HCT116 (cell line): ENCODE measurements around the gene BATF2. TPM values are rescaled to one million over a fixed set of nuclear protein-coding genes. Genes with fewer than 3 reads are reported as not detected.

ENCODE experiments used
- ATAC-seq: fragments of 200-7000 bp; cut with Tn5 transposase; 2 replicates; pipeline ENCODE4 v1.9.1; 2020; ENCODE audit warnings: mild to moderate bottlenecking, moderate library complexity
- BruUV-seq: library from RNA; stranded (reverse); fragments of 400-500 nt; replicated peaks from 2 replicates; lab custom pipeline; 2021; lab: Mats Ljungman, UMichigan
- CTCF ChIA-PET: fragments of 300-600 bp; sonication (Branson Sonifier 250); formaldehyde crosslinking; loops from one replicate; lab custom pipeline; 2021; ENCODE audit warnings: antibody characterized with exemption; lab: Charles Lee
- POLR2A ChIA-PET: fragments of 300-600, 350-600 bp; sonication (Branson Sonifier 250); formaldehyde crosslinking; loops from one replicate; lab custom pipeline; 2021; ENCODE audit warnings: antibody characterized with exemption; lab: Charles Lee
- RAD21 ChIA-PET, 2 experiments: fragments of 300-600 bp; sonication (Branson Sonifier 250); formaldehyde crosslinking; loops; one replicate each; lab custom pipeline; 2023; ENCODE audit warnings: low total read pairs in 2 of 2; ENCODE audit not compliant: uncharacterized antibody in 2 of 2, unreplicated experiment in 2 of 2, low non-redundant PET in 1 of 2; lab: Charles Lee
- DNase-seq: peaks from one replicate; pipeline ENCODE4 v3.0.0-alpha.2; 2010; ENCODE audit warnings: low read depth, low spot score
- H2AFZ ChIP-seq: fragments of 200-600 bp; shearing (Covaris generic), sonication (generic); 2 replicates; pipeline ENCODE4 v1.6.1; 2017; ENCODE audit warnings: low read depth, mixed run types, mixed read lengths, antibody characterized with exemption, low read length; ENCODE audit not compliant: poor library complexity, severe bottlenecking
- H3K27ac ChIP-seq: 2 replicates; pipeline ENCODE4 v1.5.1; 2012; ENCODE audit warnings: low read depth, low read length
- H3K27me3 ChIP-seq: fragments of 200-600 bp; sonication (generic); 2 replicates; pipeline ENCODE4 v1.6.1; 2016; ENCODE audit warnings: mixed run types, low read length, mixed read lengths; ENCODE audit not compliant: insufficient read depth
- H3K36me3 ChIP-seq, 2 experiments: fragments of 200-500 bp in 1 of 2; fragments of 200-600 bp in 1 of 2; sonication (Bioruptor generic) in 1 of 2; sonication (generic) in 1 of 2; 2 replicates each; pipeline versions ENCODE4 v1.5.1 to v1.6.1; 2014 to 2016; ENCODE audit warnings: low read length in 2 of 2, inconsistent platforms in 1 of 2, mixed read lengths in 1 of 2, mixed run types in 1 of 2; ENCODE audit not compliant: insufficient read depth in 2 of 2, control insufficient read depth in 1 of 2
- H3K4me1 ChIP-seq, 2 experiments: fragments of 200-600 bp in 1 of 2; sonication (generic) in 1 of 2; 2 replicates each; pipeline versions ENCODE4 v1.5.1 to v1.6.1; 2012 to 2017; ENCODE audit warnings: low read length in 2 of 2, inconsistent platforms in 1 of 2, mild to moderate bottlenecking in 1 of 2, mixed read lengths in 1 of 2, mixed run types in 1 of 2, moderate library complexity in 1 of 2; ENCODE audit not compliant: insufficient read depth in 2 of 2, control insufficient read depth in 1 of 2
- H3K4me2 ChIP-seq: fragments of 200-600 bp; sonication (generic); 2 replicates; pipeline ENCODE4 v1.6.1; 2017; ENCODE audit warnings: mixed run types, low read length, mixed read lengths
- H3K4me3 ChIP-seq, 2 experiments: fragments of 200-600 bp in 1 of 2; sonication (generic) in 1 of 2; replicated peaks in 1 of 2; 2 replicates each; pipeline ENCODE4 v1.5.1; 2011 to 2016; ENCODE audit warnings: low read length in 2 of 2, control low read depth in 1 of 2, low read depth in 1 of 2, mild to moderate bottlenecking in 1 of 2, mixed read lengths in 1 of 2, mixed run types in 1 of 2
- H3K79me2 ChIP-seq: fragments of 200-600 bp; sonication (generic); 2 replicates; pipeline ENCODE4 v1.6.1; 2017; ENCODE audit warnings: mild to moderate bottlenecking, mixed run types, low read length, moderate library complexity, mixed read lengths; ENCODE audit not compliant: insufficient read depth
- H3K9ac ChIP-seq: fragments of 200-600 bp; sonication (generic); 2 replicates; pipeline ENCODE4 v1.6.1; 2016; ENCODE audit warnings: low read length, mixed read lengths
- H3K9me2 ChIP-seq: fragments of 200-600 bp; sonication (generic), shearing (Covaris generic); 2 replicates; pipeline ENCODE4 v1.6.1; 2017; ENCODE audit warnings: mixed run types, mild to moderate bottlenecking, moderate library complexity; ENCODE audit not compliant: insufficient read depth
- H3K9me3 ChIP-seq, 2 experiments: fragments of 200-500 bp in 1 of 2; fragments of 200-600 bp in 1 of 2; sonication (Bioruptor generic) in 1 of 2; sonication (generic) in 1 of 2; 2 replicates each; pipeline ENCODE4 v1.6.1; 2014 to 2017; ENCODE audit warnings: low read length in 2 of 2, mixed read lengths in 2 of 2, inconsistent platforms in 1 of 2, low read depth in 1 of 2, mild to moderate bottlenecking in 1 of 2, mixed run types in 1 of 2, moderate library complexity in 1 of 2; ENCODE audit not compliant: control insufficient read depth in 1 of 2, insufficient read depth in 1 of 2
- H4K20me1 ChIP-seq: fragments of 200-600 bp; sonication (generic), shearing (Covaris generic); 2 replicates; pipeline ENCODE4 v1.6.1; 2017; ENCODE audit warnings: mixed run types, mild to moderate bottlenecking, moderate library complexity; ENCODE audit not compliant: insufficient read depth
- ATF3 ChIP-seq: IDR thresholded peaks from 2 replicates; pipeline ENCODE4 v1.6.1; 2012
- CEBPB ChIP-seq: IDR thresholded peaks from 2 replicates; pipeline ENCODE4 v1.6.1; 2012; ENCODE audit warnings: low read depth
- ELF1 ChIP-seq: IDR thresholded peaks from 2 replicates; pipeline ENCODE4 v1.6.1; 2012; ENCODE audit warnings: low read depth, borderline replicate concordance
- EZH2 ChIP-seq: fragments of 200-600 bp; sonication (generic); IDR thresholded peaks from 2 replicates; pipeline ENCODE4 v1.6.1; 2017; ENCODE audit warnings: antibody characterized with exemption, mixed run types
- JUND ChIP-seq: IDR thresholded peaks from 2 replicates; pipeline ENCODE4 v1.6.1; 2012
- MAX ChIP-seq: IDR thresholded peaks from 2 replicates; pipeline ENCODE4 v1.6.1; 2012
- SIN3A ChIP-seq: IDR thresholded peaks from 2 replicates; pipeline ENCODE4 v1.6.1; 2012; ENCODE audit warnings: low read depth
- YY1 ChIP-seq: IDR thresholded peaks from 2 replicates; pipeline ENCODE4 v1.6.1; 2011; ENCODE audit warnings: low read length, low read depth, moderate library complexity, mild to moderate bottlenecking; ENCODE audit not compliant: insufficient replicate concordance; ENCODE audit errors: extremely low read depth
- ZFX ChIP-seq: fragments of 450-650 bp; IDR thresholded peaks from 2 replicates; pipeline ENCODE4 v1.6.1; 2017
- ZNF274 ChIP-seq: fragments of 200-500 bp; sonication (Bioruptor generic); IDR thresholded peaks from 2 replicates; pipeline ENCODE4 v1.6.1; 2014; ENCODE audit warnings: mild to moderate bottlenecking, low read depth, low read length, inconsistent platforms
- intact Hi-C: fragments of 100-400 bp; cut with micrococcal nuclease; formaldehyde crosslinking; loops from 2 replicates; pipeline ENCODE4 v1.10.0; 2022
- total RNA-seq: library from RNA; stranded (reverse); gene quantifications from one replicate; pipeline ENCODE4 v1.2.1, GENCODE V29; 2021; ENCODE audit not compliant: unreplicated experiment
- TF ChIP-seq, protein P1 (sequence below), 3 experiments: fragments of 200-600 bp in 1 of 3; sonication (generic) in 1 of 3; IDR thresholded peaks in 2 of 3; conservative IDR thresholded peaks in 1 of 3; 2 replicates each; pipeline ENCODE4 v1.5.1; 2012 to 2017; ENCODE audit warnings: low read depth in 2 of 3, low read length in 2 of 3, antibody characterized with exemption in 1 of 3, borderline replicate concordance in 1 of 3, control low read depth in 1 of 3, mild to moderate bottlenecking in 1 of 3, mixed read lengths in 1 of 3, mixed run types in 1 of 3, moderate library complexity in 1 of 3; ENCODE audit not compliant: insufficient read depth in 1 of 3

BATF2 gene
- total RNA-seq, 1 experiment from 2014 or later: 2.1 TPM

GRCh38 chr11:64970731-64971151 lies 26.0 kb downstream of the BATF2 start:
- POLR2A ChIA-PET: no interaction called here
- ATAC-seq: no peak
- H3K27ac ChIP-seq: no peak overlapping the region

More at GRCh38 chr11:64970731-64971151, 26.0 kb downstream of the BATF2 start:
- no TSS peak for BruUV-seq
- Histone ChIP-seq H4K20me1 (no peaks in the 10 kb centered on the region), H3K4me2 (no peak overlapping the region), H3K27me3 (no peaks in the 10 kb centered on the region), H3K36me3 (no peaks in the 10 kb centered on the region), H3K4me3 (no peak overlapping the region), H3K79me2 (no peaks in the 10 kb centered on the region), H3K9me2 (no peaks in the 10 kb centered on the region), H2AFZ (no peak overlapping the region), H3K9ac (no peak overlapping the region), H3K9me3 (no peaks in the 10 kb centered on the region), H3K4me1 (peaks cover 0 to 3% of the 10 kb centered on the region in 2 experiments; a peak in 1 of 4 replicates)
- CTCF ChIA-PET: no interaction called here
- DNase-seq: no peak
- RAD21 ChIA-PET: no interaction called here
- TF ChIP-seq ZFX (no peak), EZH2 (no peak), ZNF274 (no peak), ELF1 (no peak), MAX (no peak), YY1 (no peak), ATF3 (no peak), JUND (no peak), SIN3A (no peak), CEBPB (no peak)
- TF ChIP-seq, protein P1, sequence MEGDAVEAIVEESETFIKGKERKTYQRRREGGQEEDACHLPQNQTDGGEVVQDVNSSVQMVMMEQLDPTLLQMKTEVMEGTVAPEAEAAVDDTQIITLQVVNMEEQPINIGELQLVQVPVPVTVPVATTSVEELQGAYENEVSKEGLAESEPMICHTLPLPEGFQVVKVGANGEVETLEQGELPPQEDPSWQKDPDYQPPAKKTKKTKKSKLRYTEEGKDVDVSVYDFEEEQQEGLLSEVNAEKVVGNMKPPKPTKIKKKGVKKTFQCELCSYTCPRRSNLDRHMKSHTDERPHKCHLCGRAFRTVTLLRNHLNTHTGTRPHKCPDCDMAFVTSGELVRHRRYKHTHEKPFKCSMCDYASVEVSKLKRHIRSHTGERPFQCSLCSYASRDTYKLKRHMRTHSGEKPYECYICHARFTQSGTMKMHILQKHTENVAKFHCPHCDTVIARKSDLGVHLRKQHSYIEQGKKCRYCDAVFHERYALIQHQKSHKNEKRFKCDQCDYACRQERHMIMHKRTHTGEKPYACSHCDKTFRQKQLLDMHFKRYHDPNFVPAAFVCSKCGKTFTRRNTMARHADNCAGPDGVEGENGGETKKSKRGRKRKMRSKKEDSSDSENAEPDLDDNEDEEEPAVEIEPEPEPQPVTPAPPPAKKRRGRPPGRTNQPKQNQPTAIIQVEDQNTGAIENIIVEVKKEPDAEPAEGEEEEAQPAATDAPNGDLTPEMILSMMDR (IDR thresholded peaks at IDR 0.05 in 2 of 3, conservative IDR thresholded peaks at IDR 0.05 in 1 of 3; ENCODE audit: borderline replicate concordance in 1 of 3, insufficient read depth in 1 of 3, low read depth in 2 of 3, low read length in 2 of 3): no peak
- intact Hi-C loops: no loop called here
